ENCODE results near the gene PRPF8. TPM values are rescaled to one million over a fixed set of nuclear protein-coding genes. Genes with fewer than 3 reads are reported as not detected.
"Not testable (repeated sequence)": the region's sequence is repeated elsewhere in the genome, so short reads cannot be mapped to it uniquely, and the experiment has no call there.

PRPF8 gene
- total RNA-seq, 4 donors from 2014 or later = 141 to 187 (median 163) TPM

GRCh38 chr17:1695365-1695764, 10.7 kb upstream of the PRPF8 start:
- DNase-seq (ENCODE audit: extremely low spot score) = no peak
- H3K9me3 ChIP-seq = no peaks in the 10 kb centered on the region
- no peaks in the 10 kb centered on the region for H3K36me3 ChIP-seq
- H3K4me1 ChIP-seq = no peaks in the 10 kb centered on the region
- no peaks in the 10 kb centered on the region for H3K27me3 ChIP-seq
- no peak overlapping the region for H3K27ac ChIP-seq (replicated peaks in 1 of 4)
- intact Hi-C loops (cut with DNase I) = no loop called here
- whole genome bisulfite sequencing = 83% methylated on average over 8 of the region's 8 CpGs
- no peak for TF ChIP-seq POLR2AphosphoS5 (IDR thresholded peaks at IDR 0.05)
- TF ChIP-seq EP300 (IDR thresholded peaks at IDR 0.05) = no peak
- TF ChIP-seq CTCF (IDR thresholded peaks at IDR 0.05) = no peak
- TF ChIP-seq POLR2A (IDR thresholded peaks at IDR 0.05; ENCODE audit: low read depth) = no peak
- no peak overlapping the region for H3K4me3 ChIP-seq

- 78% methylated on average over 7 of the region's 7 CpGs for WGBS
- TF ChIP-seq EP300 (IDR thresholded peaks at IDR 0.05) (no peak), CTCF (IDR thresholded peaks at IDR 0.05) (no peak), POLR2A (IDR thresholded peaks at IDR 0.05; ENCODE audit: low read depth) (no peak), POLR2AphosphoS5 (IDR thresholded peaks at IDR 0.05) (no peak)
- intact Hi-C loops (cut with DNase I) = no loop called here
- no peak for DNase-seq (ENCODE audit: extremely low spot score)
- Histone ChIP-seq H3K9me3 (no peaks in the 10 kb centered on the region), H3K4me1 (no peaks in the 10 kb centered on the region), H3K27ac (replicated peaks in 1 of 4) (no peak overlapping the region), H3K4me3 (no peak overlapping the region), H3K36me3 (no peaks in the 10 kb centered on the region), H3K27me3 (no peaks in the 10 kb centered on the region)
These were observed 8.7 kb upstream of the PRPF8 start for GRCh38 chr17:1693339-1693738.

- Histone ChIP-seq H3K4me3 (no peak overlapping the region), H3K36me3 (no peaks in the 10 kb centered on the region), H3K27me3 (no peaks in the 10 kb centered on the region), H3K4me1 (no peaks in the 10 kb centered on the region), H3K27ac (replicated peaks in 1 of 4) (no peak overlapping the region), H3K9me3 (no peaks in the 10 kb centered on the region)
- 75% methylated on average over 8 of the region's 8 CpGs for WGBS
- DNase-seq (ENCODE audit: extremely low spot score) = no peak
- TF ChIP-seq CTCF (IDR thresholded peaks at IDR 0.05) (no peak), POLR2AphosphoS5 (IDR thresholded peaks at IDR 0.05) (no peak), EP300 (IDR thresholded peaks at IDR 0.05) (no peak), POLR2A (IDR thresholded peaks at IDR 0.05; ENCODE audit: low read depth) (no peak)
- intact Hi-C loops (cut with DNase I) = no loop called here
These were observed 6.0 kb upstream of the PRPF8 start for GRCh38 chr17:1690544-1691221.

- H3K27me3 ChIP-seq; intact Hi-C loops (cut with DNase I); H3K4me3 ChIP-seq; H3K27ac ChIP-seq (replicated peaks in 1 of 4); DNase-seq (ENCODE audit: extremely low spot score); H3K36me3 ChIP-seq; H3K9me3 ChIP-seq: not testable (repeated sequence)
- H3K4me1 ChIP-seq = peaks cover 11 to 13% (median 12%) of the 10 kb centered on the region in 4 donors
- 70% methylated on average over 5 of the region's 6 CpGs for WGBS
These were observed 3.7 kb upstream of the PRPF8 start for GRCh38 chr17:1688405-1688804.

- Histone ChIP-seq H3K36me3 (peaks cover 20 to 23% (median 22%) of the 10 kb centered on the region in 4 donors), H3K4me1 (peaks cover 23 to 31% (median 28%) of the 10 kb centered on the region in 4 donors), H3K27ac (replicated peaks in 1 of 4) (no peak overlapping the region), H3K9me3 (no peaks in the 10 kb centered on the region), H3K4me3 (no peak overlapping the region), H3K27me3 (no peaks in the 10 kb centered on the region)
- no peak for DNase-seq (ENCODE audit: extremely low spot score)
- TF ChIP-seq POLR2A (IDR thresholded peaks at IDR 0.05; ENCODE audit: low read depth) (no peak), CTCF (IDR thresholded peaks at IDR 0.05) (no peak), POLR2AphosphoS5 (IDR thresholded peaks at IDR 0.05) (no peak), EP300 (IDR thresholded peaks at IDR 0.05) (no peak)
- WGBS = 87% methylated on average over 7 of the region's 7 CpGs
- intact Hi-C loops (cut with DNase I) = no loop called here
These were observed 1.4 kb upstream of the PRPF8 start for GRCh38 chr17:1686086-1686485.

All from esophagus muscularis mucosa (tissue), 4 donors.